Measurements from ENCODE around the gene XRCC5. TPM values are rescaled to one million over a fixed set of nuclear protein-coding genes. Genes with fewer than 3 reads are reported as not detected.
"Not testable (repeated sequence)": the region's sequence is repeated elsewhere in the genome, so short reads cannot be mapped to it uniquely, and the experiment has no call there.

The XRCC5 gene
- total and polyA plus RNA-seq, 2 donors = 113 to 390 TPM

DNA sequence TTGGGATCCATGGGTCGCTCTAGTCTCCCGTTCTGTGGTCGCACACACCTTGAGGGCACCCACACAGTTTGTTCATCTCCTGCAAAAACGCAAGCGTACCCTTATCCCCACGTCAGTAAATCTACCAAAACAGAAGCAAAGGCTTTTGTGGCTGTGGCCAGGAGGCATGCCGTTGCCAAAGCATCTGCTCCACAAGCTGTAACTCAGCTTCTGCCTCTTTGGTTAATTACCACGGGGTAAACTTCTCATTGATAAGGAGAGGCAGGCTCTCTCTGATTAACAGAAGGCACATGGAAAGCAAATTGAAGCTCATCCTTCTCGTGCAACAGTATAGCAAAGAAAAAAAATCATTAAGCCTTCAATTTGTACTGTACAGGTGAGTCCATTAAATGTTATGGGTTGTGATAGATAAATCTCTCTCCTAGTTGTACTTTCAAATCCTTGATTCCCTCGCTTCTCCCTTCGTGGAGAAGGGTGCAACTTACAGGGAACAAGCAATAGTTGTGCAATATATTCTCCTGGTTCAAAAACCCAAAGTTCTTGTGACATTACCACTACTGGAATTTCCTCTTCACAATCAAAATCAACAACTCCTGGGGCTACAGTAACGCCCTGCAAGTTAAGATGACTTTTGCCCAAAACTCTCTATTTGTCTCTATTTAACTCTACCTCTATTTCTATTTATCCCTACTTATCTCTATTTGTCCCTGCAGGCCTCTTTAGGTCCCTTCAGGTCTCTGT lies 37.9 kb upstream of the XRCC5 start:
- no peak for DNase-seq (ENCODE audit: low read depth in 6 of 9, low spot score in 9 of 9)
- no peak overlapping the region for H3K4me3 ChIP-seq (ENCODE audit: low read length in 2 of 2)
- H3K36me3 ChIP-seq (ENCODE audit: control insufficient read depth in 2 of 2, insufficient read depth in 2 of 2, low read length in 1 of 2) = no peaks in the 10 kb centered on the region
- H3K27me3 ChIP-seq (ENCODE audit: control insufficient read depth in 2 of 2, insufficient read depth in 1 of 2, low read length in 1 of 2) = no peaks in the 10 kb centered on the region
- H3K9me3 ChIP-seq (ENCODE audit: control insufficient read depth in 2 of 2, insufficient read depth in 1 of 2, low read length in 1 of 2) = no peaks in the 10 kb centered on the region
- H3K27ac ChIP-seq (ENCODE audit: low read depth in 1 of 2, low read length in 1 of 2) = no peak overlapping the region
- 96% methylated on average over 12 of the region's 12 CpGs for WGBS
- H3K4me1 ChIP-seq (ENCODE audit: control insufficient read depth in 2 of 2, insufficient read depth in 2 of 2, low read length in 2 of 2) = no peaks in the 10 kb centered on the region

DNA sequence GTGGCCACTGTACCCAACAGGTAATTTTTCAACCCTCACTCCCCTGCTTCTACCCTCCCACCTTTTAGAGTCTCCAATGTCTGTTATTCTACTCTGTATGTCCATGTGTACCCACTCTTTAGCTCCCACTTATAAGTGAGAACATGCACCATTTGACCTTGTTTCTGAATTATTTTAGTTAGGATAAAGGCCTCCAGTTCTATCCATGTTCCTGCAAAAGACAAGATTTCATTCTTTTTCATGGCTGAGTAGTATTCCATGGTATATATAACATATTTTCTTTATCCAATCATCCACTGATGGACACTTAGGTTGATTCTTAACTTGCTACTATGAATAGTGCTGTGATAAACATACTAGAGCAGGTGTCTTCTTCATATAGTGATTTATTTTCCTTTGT lies 36.7 kb upstream of the XRCC5 start:
- no peaks in the 10 kb centered on the region for H3K27me3 ChIP-seq (ENCODE audit: control insufficient read depth in 2 of 2, insufficient read depth in 1 of 2, low read length in 1 of 2)
- no peaks in the 10 kb centered on the region for H3K9me3 ChIP-seq (ENCODE audit: control insufficient read depth in 2 of 2, insufficient read depth in 1 of 2, low read length in 1 of 2)
- no peak for DNase-seq (ENCODE audit: low read depth in 6 of 9, low spot score in 9 of 9)
- H3K4me1 ChIP-seq (ENCODE audit: control insufficient read depth in 2 of 2, insufficient read depth in 2 of 2, low read length in 2 of 2) = no peaks in the 10 kb centered on the region
- no peaks in the 10 kb centered on the region for H3K36me3 ChIP-seq (ENCODE audit: control insufficient read depth in 2 of 2, insufficient read depth in 2 of 2, low read length in 1 of 2)
- H3K4me3 ChIP-seq (ENCODE audit: low read length in 2 of 2) = no peak overlapping the region
- H3K27ac ChIP-seq (ENCODE audit: low read depth in 1 of 2, low read length in 1 of 2) = no peak overlapping the region

DNA sequence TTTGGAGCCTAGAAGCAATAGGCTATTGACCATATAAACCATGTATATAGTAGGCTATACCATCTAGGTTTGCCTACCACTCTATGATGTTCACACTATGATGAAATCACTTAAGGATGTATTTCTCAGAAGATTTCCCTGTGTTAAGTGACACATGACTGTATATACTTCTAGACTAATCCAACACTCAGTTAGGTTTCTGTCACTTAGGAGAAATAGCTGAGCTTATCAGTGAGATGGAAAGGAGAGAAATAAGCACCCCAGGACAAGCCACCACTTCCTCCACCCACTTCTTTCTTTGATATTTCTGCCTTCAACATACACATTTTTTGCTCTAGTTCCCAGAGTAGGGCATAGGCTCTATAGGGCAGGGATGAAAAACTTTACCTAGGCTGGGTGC lies 35.4 kb upstream of the XRCC5 start:
- Histone ChIP-seq H3K4me1 (ENCODE audit: control insufficient read depth in 2 of 2, insufficient read depth in 2 of 2, low read length in 2 of 2) (no peaks in the 10 kb centered on the region), H3K4me3 (ENCODE audit: low read length in 2 of 2) (no peak overlapping the region), H3K9me3 (ENCODE audit: control insufficient read depth in 2 of 2, insufficient read depth in 1 of 2, low read length in 1 of 2) (no peaks in the 10 kb centered on the region), H3K27ac (ENCODE audit: low read depth in 1 of 2, low read length in 1 of 2) (no peak overlapping the region), H3K36me3 (ENCODE audit: control insufficient read depth in 2 of 2, insufficient read depth in 2 of 2, low read length in 1 of 2) (no peaks in the 10 kb centered on the region), H3K27me3 (ENCODE audit: control insufficient read depth in 2 of 2, insufficient read depth in 1 of 2, low read length in 1 of 2) (no peaks in the 10 kb centered on the region)
- DNase-seq (ENCODE audit: low read depth in 6 of 9, low spot score in 9 of 9) = no peak

DNA sequence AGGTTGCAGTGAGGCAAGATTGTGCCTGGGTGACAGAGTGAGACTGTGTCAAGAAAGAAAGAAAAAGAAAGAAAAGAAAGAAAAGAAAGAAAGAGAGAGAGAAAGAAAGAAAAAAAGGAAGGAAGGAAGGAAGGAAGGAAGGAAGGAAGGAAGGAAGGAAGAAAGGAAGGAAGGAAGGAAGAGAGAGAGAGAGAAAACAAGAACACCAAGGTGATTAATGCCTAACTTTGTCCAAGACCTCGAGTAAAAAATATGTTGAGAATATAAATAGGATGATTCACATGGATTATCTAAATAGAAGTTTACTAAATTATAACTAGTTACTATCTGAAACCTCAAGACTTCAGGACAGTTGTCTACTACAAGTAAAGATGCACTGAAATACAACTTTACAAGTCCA lies 34.8 kb upstream of the XRCC5 start:
- Histone ChIP-seq H3K36me3 (ENCODE audit: control insufficient read depth in 2 of 2, insufficient read depth in 2 of 2, low read length in 1 of 2) (no peaks in the 10 kb centered on the region), H3K27me3 (ENCODE audit: control insufficient read depth in 2 of 2, insufficient read depth in 1 of 2, low read length in 1 of 2) (no peaks in the 10 kb centered on the region), H3K27ac (ENCODE audit: low read depth in 1 of 2, low read length in 1 of 2) (no peak overlapping the region), H3K9me3 (ENCODE audit: control insufficient read depth in 2 of 2, insufficient read depth in 1 of 2, low read length in 1 of 2) (no peaks in the 10 kb centered on the region), H3K4me1 (ENCODE audit: control insufficient read depth in 2 of 2, insufficient read depth in 2 of 2, low read length in 2 of 2) (no peaks in the 10 kb centered on the region), H3K4me3 (ENCODE audit: low read length in 2 of 2) (no peak overlapping the region)
- no peak for DNase-seq (ENCODE audit: low read depth in 6 of 9, low spot score in 9 of 9)
- 83% methylated on average over 1 of the region's 1 CpG for WGBS

DNA sequence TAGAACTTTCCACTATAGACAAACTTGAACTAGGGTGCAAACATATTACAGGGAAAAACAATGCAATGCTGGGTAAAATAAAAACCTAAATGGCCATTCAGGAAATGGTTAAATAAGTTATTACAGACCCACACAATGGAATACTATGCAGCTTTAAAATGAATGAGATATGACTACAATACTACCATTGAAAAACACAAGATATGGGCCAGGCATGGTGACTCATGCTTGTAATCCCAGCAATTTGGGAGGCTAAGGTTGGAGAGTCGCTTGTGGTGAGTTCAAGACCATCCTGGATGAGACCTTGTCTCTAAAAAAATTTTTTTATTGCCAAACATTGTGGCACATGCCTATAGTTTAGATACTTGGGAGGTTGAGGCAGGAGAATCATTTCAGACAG lies 34.4 kb upstream of the XRCC5 start:
- Histone ChIP-seq H3K36me3 (ENCODE audit: control insufficient read depth in 2 of 2, insufficient read depth in 2 of 2, low read length in 1 of 2) (no peaks in the 10 kb centered on the region), H3K9me3 (ENCODE audit: control insufficient read depth in 2 of 2, insufficient read depth in 1 of 2, low read length in 1 of 2) (no peaks in the 10 kb centered on the region), H3K4me1 (ENCODE audit: control insufficient read depth in 2 of 2, insufficient read depth in 2 of 2, low read length in 2 of 2) (no peaks in the 10 kb centered on the region), H3K27ac (ENCODE audit: low read depth in 1 of 2, low read length in 1 of 2) (no peak overlapping the region), H3K27me3 (ENCODE audit: control insufficient read depth in 2 of 2, insufficient read depth in 1 of 2, low read length in 1 of 2) (no peaks in the 10 kb centered on the region), H3K4me3 (ENCODE audit: low read length in 2 of 2) (no peak overlapping the region)
- DNase-seq (ENCODE audit: low read depth in 6 of 9, low spot score in 9 of 9) = no peak
- 98% methylated on average over 1 of the region's 1 CpG for WGBS

DNA sequence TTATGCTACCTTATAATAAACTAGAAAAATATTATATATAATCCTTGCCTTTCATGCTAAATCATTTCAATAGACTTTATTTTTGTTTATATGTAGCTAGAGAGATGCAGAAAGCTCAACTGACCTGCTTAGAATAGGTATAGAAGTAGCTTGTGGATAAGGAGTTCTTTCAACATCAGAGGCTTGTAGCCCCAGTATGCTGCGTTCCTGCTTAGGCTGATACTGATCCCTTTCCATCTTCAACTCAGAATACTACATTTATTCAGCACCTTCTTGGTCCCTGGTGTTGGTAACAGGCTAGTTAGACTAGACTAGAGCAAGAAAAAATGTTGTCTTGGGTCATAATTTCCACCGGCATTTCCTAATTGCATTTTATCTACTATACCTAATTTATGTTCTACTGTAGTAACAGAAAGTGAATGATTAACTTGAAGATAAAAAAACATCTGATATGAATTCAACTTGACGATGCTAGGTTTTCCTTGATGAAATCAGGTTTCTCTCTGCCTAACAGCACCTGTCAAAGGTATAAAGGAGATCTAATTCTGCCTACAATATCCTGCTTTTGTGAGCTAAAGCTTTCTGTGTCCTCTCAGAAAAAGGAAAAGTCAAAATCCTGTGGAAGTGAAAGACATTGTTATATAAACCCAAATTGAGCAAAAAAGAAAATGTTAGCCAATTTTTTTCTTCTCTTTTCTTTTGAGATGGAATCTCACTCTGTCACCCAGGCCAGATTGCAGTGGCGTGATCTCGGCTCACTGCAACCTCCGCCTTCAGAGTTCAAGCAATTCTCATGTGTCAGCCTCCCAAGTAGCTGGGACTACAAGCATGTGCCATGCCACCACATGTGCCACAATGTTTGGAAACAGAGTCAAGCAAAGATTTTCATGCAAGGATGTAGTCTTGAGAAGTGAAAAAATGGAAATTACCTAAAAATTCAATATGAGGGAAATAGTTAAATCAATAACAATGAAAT lies 33.4 kb upstream of the XRCC5 start:
- 92% methylated on average over 6 of the region's 6 CpGs for WGBS
- H3K36me3 ChIP-seq (ENCODE audit: control insufficient read depth in 2 of 2, insufficient read depth in 2 of 2, low read length in 1 of 2) = no peaks in the 10 kb centered on the region
- H3K9me3 ChIP-seq (ENCODE audit: control insufficient read depth in 2 of 2, insufficient read depth in 1 of 2, low read length in 1 of 2) = no peaks in the 10 kb centered on the region
- H3K27ac ChIP-seq (ENCODE audit: low read depth in 1 of 2, low read length in 1 of 2) = peak overlapping the region in 1 of 2 donors; percentile 18
- H3K27me3 ChIP-seq (ENCODE audit: control insufficient read depth in 2 of 2, insufficient read depth in 1 of 2, low read length in 1 of 2) = no peaks in the 10 kb centered on the region
- peaks cover 0 to 2% of the 10 kb centered on the region in 2 donors for H3K4me1 ChIP-seq (ENCODE audit: control insufficient read depth in 2 of 2, insufficient read depth in 2 of 2, low read length in 2 of 2)
- no peak overlapping the region for H3K4me3 ChIP-seq (ENCODE audit: low read length in 2 of 2)
- no peak for DNase-seq (ENCODE audit: low read depth in 6 of 9, low spot score in 9 of 9)

DNA sequence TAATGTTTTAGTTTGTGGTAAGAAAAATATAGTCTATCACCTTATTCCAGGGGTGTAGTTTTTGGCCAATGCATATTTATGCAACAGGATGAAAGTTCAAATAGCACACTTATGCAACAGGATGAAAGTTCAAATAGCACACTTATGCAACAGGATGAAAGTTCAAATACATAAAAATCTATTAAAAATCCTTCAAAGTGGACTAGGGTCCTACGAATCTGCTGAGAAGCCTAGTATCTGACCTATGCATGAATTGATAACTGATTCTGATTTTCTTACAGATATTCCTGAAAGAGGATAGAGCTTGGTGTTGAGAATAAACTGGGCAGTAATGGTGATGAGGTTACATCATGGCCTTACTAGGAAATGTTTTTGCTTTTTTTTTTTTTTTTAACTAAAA lies 30.4 kb upstream of the XRCC5 start:
- H3K27ac ChIP-seq (ENCODE audit: low read depth in 1 of 2, low read length in 1 of 2) = no peak overlapping the region
- no peak for DNase-seq (ENCODE audit: low read depth in 6 of 9, low spot score in 9 of 9)
- no peaks in the 10 kb centered on the region for H3K27me3 ChIP-seq (ENCODE audit: control insufficient read depth in 2 of 2, insufficient read depth in 1 of 2, low read length in 1 of 2)
- 90% methylated on average over 1 of the region's 1 CpG for WGBS
- peaks cover 9 to 25% of the 10 kb centered on the region in 2 donors for H3K4me1 ChIP-seq (ENCODE audit: control insufficient read depth in 2 of 2, insufficient read depth in 2 of 2, low read length in 2 of 2)
- no peak overlapping the region for H3K4me3 ChIP-seq (ENCODE audit: low read length in 2 of 2)
- no peaks in the 10 kb centered on the region for H3K9me3 ChIP-seq (ENCODE audit: control insufficient read depth in 2 of 2, insufficient read depth in 1 of 2, low read length in 1 of 2)
- H3K36me3 ChIP-seq (ENCODE audit: control insufficient read depth in 2 of 2, insufficient read depth in 2 of 2, low read length in 1 of 2) = no peaks in the 10 kb centered on the region

DNA sequence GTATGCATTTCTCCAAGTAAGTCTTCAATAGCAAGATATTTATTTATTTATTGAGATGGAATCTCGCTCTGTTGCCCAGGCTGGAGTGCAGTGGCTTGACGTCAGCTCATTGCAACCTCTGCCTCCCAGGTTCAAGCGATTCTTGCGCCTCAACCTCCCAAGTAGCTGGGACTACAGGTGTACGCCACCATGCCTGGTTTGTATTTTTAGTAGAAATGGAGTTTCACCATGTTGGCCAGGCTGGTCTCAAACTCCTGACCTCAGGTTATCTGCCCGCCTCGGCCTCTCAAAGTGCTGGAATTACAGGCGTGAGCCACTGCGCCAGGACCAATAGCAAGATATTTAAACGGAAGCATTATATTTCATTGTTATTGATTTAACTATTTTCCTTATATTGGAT lies 29.1 kb upstream of the XRCC5 start:
- H3K4me1 ChIP-seq (ENCODE audit: control insufficient read depth in 2 of 2, insufficient read depth in 2 of 2, low read length in 2 of 2) = peaks cover 21 to 37% of the 10 kb centered on the region in 2 donors
- not testable (repeated sequence) for H3K36me3 ChIP-seq (ENCODE audit: control insufficient read depth in 2 of 2, insufficient read depth in 2 of 2, low read length in 1 of 2); H3K9me3 ChIP-seq (ENCODE audit: control insufficient read depth in 2 of 2, insufficient read depth in 1 of 2, low read length in 1 of 2); H3K4me3 ChIP-seq (ENCODE audit: low read length in 2 of 2); DNase-seq (ENCODE audit: low read depth in 6 of 9, low spot score in 9 of 9); H3K27me3 ChIP-seq (ENCODE audit: control insufficient read depth in 2 of 2, insufficient read depth in 1 of 2, low read length in 1 of 2); H3K27ac ChIP-seq (ENCODE audit: low read depth in 1 of 2, low read length in 1 of 2)
- 98% methylated on average over 10 of the region's 10 CpGs for WGBS

DNA sequence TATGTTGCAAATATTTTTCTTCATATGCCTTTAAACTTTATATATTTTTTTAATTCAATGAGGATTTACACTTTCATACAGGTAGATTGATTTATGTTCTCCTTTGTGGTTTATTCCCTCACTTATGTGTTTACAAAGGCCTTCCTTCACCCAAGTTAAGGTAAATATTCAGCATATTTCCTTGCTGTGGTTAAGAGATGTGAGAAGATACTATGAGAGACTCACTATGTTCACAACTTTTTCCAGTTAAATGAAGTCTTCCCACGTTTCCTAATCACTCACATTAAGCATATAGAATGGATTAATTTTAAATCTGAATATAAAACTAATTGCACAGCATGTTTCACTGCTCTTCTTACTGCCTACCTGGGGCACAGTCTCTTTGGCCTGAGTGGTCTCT lies 28.1 kb upstream of the XRCC5 start:
- H3K36me3 ChIP-seq (ENCODE audit: control insufficient read depth in 2 of 2, insufficient read depth in 2 of 2, low read length in 1 of 2) = no peaks in the 10 kb centered on the region
- WGBS = 39% methylated on average over 1 of the region's 1 CpG
- H3K4me3 ChIP-seq (ENCODE audit: low read length in 2 of 2) = peak overlapping the region; percentile 59 to 77
- no peaks in the 10 kb centered on the region for H3K27me3 ChIP-seq (ENCODE audit: control insufficient read depth in 2 of 2, insufficient read depth in 1 of 2, low read length in 1 of 2)
- H3K27ac ChIP-seq (ENCODE audit: low read depth in 1 of 2, low read length in 1 of 2) = no peak overlapping the region
- peaks cover 26 to 43% of the 10 kb centered on the region in 2 donors for H3K4me1 ChIP-seq (ENCODE audit: control insufficient read depth in 2 of 2, insufficient read depth in 2 of 2, low read length in 2 of 2)
- no peaks in the 10 kb centered on the region for H3K9me3 ChIP-seq (ENCODE audit: control insufficient read depth in 2 of 2, insufficient read depth in 1 of 2, low read length in 1 of 2)
- no peak for DNase-seq (ENCODE audit: low read depth in 6 of 9, low spot score in 9 of 9)
